Measurements from ENCODE around the gene P3H2.
"Not testable (repeated sequence)": the region's sequence is repeated elsewhere in the genome, so short reads cannot be mapped to it uniquely, and the experiment has no call there.

Gene P3H2

DNA sequence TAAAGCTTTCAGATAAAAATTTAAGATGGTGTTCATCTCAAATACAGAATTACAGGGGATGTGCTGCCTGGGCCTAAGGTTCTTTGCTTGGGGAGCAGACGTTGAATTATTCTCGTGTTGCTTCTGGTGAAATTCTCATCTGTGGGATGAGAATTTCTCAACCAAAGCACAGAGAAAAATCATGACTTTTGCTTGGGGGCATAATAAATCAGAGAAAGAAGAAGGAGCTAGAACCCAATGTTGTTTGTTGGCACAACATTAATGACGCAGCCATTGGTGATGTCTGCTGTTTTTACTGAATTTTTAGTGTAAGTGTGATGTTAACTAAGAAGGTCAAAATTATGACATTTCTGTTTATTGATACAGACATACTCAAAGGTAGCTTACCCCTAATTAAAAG, 35.7 kb downstream of the P3H2 start:
- no peak for DNase-seq (ENCODE audit: low read depth)

DNA sequence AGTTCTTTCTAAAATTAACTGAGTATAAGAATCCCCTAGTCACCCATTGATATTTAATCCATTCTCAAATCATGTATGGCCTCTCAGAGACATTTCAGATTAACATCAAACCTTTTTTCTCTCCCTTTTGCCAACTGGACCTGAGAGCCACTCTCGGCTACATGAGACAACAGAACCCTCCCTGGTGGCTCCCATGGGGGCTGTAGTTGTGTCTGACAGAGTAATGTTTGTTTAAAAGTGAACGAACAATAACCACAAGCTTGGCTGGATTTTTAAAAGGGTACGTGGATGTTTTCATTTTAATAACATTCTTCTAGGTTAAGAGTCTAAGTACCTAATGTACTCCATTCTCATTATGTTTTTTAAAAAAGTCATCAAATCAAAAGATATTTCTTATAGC, 37.1 kb downstream of the P3H2 start:
- no peak for DNase-seq (ENCODE audit: low read depth)

DNA sequence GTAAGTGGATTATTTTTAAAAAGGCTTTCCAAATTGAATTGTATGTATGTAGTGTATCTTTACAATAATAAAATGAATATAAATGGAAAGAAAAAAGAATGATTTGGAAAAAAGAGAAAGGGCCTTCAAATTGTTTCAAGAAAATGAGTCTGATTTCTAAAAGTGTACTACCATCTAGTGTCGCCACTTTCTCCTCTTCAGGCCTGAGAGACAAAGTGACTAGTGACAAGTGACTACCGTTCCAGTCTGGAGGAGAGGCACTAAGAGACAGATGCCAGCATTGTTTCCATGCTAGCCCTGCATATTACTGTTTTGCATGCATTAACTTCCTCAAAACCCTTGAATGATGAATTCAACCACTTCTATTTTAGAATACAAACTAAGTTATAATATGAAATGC, 39.3 kb downstream of the P3H2 start:
- no peak for DNase-seq (ENCODE audit: low read depth)

DNA sequence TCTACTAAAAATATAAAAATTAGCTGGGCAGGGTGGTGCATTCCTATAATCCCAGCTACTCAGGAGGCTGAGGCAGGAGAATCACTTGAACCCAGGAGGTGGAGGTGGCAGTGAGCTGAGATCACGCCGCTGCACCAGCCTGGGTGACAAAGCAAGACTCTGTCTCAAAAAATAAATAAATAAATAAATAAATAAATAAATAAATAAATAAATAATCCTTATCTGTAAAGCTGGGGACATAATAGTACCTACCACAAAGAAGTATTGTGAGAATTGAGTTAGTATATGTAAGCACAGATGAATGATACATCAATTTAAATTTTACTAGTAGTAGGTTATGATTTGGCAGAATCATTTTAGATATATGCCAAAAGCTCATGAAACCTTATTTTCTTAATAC, 41.5 kb downstream of the P3H2 start:
- not testable (repeated sequence) for DNase-seq (ENCODE audit: low read depth)

DNA sequence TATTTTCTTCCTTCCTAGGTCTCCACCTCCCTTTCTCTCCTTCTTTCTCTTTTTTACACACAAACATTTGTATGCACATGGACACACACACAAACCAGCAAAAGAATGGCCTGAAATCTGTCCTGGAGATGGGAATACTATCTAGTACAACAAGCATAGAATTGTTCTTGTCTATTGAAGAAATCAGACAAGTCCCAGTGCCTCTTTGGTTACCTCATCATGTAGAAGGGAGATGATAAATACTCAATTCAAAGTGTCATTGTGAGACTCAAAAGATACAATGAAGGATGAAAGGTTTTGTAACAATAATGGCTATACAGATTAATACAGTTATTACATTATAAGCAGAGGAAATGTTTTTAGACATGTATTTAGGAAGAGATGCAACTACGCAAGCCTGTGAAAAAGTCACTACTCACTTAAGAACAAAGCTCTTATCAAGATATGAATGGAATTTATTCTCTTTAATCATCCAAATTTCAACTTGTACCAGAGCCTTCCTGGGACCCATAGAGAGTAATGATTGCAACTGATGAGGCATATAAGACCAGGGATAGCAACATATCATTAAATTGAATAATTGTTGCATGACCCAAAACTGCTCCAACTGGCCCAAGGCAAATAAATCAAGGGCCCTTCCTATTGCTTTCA, 43.2 kb downstream of the P3H2 start:
- DNase-seq (ENCODE audit: low read depth): no peak

DNA sequence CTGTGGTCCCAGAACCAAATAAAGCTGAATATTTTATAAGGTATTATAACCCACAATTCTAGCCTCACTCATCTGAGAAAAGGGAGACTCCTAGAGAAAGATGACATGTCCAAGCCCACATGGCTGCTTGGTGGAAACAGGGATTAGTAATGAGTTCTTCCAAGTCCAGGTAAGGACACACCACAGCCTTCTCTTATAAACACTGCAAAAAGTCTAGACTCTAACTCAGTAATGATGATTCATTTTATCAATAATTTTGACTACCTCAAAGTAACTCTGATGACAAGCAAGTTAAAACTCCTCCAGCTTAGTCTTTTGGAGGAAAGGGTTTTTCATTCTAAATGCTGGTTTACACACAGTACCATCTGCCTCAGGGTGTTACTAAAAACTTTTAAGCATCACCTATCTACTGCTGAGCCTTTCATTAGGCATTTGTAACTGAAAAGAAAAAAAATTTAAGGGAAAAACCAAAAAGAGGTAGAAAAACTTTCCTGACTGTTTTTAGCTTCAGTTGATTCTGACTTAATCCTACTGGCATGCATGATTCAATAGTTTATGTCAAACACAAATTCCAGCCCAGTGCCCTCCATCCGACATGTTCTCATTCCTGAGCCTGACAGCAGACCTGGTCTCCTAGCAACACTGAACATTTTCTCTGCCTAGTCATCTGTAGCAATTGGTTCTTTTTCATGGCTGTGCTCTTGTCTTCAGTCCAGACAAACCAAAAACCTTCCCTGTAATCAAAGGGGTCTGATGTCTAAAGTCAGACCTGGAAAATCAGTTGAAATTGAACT, 43.9 kb downstream of the P3H2 start:
- no peak for DNase-seq (ENCODE audit: low read depth)

DNA sequence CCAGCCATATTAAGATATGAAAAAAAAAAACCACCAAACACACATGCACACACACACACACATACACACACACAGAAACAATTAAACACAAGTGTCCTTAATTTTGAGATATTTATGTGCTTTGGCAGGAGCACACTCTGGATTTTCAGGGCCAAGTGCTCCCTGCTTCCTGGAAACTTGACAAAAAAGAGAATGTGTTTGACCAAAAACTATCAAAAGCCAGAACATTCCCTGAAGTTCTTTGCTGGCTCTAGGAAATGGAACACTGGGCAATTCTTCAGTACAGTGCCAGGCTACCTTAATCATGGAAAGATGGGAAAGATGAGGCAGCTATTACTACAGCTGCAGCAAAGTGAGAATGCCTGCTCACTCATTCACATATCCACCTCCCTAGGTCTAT, 44.6 kb downstream of the P3H2 start:
- DNase-seq (ENCODE audit: low read depth): no peak

DNA sequence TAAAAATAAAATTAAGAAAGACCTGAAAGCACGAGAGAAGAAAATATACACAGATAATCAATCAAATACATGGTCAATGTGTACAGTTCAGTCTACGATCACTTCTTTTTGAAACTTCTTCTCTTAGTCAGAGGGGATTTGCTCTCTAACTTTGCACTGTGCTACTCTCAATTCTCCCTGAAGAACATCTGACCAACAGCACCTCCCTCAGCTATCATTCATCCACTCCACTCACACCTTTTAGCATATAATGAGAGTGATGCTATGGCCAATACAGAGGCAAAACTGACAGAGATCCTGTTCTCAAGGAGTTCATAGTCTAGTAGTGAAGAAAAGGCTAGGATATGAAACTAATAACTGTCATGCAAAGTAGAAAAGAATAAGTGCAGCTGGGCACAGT, 45.9 kb downstream of the P3H2 start:
- no peak for DNase-seq (ENCODE audit: low read depth)

DNA sequence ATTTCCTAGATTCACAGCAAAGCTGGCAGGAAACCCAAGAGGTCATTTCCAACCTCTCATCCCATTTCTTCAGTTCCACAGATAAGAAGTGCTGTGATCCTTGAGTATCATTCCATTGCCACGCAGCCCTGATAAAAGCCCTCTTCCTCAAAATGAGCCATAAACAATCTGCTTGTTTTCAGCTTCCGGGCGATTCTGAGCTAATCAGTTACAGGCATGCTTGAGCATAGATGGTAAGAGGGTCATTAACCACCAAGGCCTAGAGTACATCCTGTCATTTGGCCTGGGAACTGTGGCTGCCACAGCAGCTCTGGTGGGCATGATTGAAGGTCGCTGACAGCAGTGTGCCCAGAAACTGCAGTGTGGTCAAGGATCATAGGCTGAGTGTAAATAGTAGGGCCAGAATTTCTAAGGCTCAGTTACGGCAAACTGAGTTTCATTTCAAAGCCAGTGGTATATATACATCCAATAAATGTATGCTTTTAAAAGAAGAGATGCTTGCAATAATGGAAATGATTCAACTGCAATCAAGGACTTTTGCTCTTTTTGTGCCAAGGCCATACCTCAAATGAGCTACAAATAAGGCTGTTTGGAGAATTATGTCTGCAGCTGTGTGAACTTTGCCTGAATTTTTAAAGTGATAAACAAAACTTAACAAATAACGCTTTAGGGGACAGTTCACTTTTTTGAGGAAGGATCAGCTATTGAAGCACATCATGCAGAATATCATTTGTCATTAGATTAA, 47.3 kb downstream of the P3H2 start:
- no peak for DNase-seq (ENCODE audit: low read depth)

DNA sequence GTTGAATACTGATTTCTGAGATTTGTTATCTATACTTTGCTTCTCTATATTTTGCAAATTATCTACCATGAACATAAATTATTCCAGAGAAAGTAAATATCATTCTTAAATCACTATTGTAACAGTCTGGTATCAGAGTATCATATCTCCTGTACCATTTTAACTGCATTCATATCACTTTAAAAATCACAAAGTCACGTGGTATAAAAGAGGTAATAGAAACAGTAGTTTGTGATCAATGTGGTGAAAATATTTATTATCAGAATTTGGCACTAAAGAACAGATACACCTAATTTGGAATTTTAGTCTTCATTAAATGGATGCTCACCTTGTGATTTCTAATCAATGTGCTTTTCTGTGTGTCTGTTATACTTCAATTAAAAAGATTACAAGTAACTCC, 47.8 kb downstream of the P3H2 start:
- no peak for DNase-seq (ENCODE audit: low read depth)

DNA sequence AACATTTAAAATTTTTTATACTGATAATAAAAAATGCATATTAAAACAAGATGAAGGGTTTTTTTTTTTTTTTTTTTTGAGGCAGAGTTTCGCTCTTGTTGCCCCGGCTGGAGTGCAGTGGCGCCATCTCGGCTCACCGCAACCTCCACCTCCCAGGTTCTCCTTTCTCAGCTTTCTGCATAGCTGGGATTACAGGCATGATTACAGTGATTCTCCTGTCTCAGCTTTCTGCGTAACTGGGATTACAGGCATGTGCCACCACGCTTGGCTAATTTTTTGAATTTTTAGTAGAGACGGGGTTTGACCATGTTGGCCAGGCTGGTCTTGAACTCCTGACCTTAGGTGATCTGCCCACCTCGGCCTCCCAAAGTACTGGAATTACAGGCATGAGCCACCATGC, 48.8 kb downstream of the P3H2 start:
- DNase-seq (ENCODE audit: low read depth): not testable (repeated sequence)

DNA sequence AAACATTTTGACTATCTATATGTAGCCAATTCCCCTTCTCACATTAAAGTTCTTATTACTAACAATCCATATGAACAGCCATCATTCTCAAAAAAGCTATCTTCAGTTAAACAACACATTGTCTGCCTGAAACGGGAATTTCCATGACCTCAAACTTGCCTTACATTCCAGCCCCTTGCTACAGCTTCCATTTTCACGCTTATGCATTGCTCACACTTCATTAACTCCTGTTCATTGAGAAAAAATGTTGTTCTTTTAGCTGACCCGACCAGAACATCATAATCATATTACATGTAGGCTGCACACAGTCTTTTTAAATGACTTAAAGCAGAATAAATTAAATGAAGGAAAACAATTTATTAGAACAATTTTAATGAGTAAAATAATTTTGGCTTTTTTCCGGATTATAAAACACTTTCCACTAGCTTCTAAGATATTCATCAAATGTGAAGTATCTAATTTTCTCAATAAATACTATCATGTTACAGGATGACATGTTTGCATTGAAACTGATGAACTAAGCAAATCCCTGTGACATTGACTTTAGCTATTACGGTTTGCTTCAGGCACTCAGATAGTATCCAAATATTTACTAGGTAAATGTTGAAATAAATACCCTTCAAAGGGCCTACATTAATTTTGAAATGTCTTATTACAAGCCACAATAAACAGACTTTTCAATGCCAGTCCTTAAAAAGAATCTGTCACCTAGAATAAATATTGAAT, 49.9 kb downstream of the P3H2 start:
- DNase-seq (ENCODE audit: low read depth): no peak

DNA sequence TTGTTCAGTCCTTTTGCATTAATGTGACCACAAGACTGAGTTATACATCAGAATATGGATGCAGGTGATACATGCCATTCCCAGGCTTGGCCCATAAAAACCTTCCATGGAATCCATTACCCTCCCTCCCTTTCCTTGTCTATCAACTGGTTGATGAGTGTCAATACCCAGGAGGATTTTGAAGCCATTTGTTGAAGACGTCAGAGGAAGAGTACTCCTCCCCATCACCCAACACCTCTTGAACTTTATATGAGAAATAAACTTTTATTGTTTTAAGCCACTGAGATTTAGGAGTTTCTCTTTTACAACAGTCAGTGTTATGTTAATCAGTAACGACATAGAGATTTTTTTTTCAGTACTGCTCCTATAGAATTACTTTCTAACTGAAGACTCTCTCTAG, 55.5 kb downstream of the P3H2 start:
- DNase-seq (ENCODE audit: low read depth): no peak

DNA sequence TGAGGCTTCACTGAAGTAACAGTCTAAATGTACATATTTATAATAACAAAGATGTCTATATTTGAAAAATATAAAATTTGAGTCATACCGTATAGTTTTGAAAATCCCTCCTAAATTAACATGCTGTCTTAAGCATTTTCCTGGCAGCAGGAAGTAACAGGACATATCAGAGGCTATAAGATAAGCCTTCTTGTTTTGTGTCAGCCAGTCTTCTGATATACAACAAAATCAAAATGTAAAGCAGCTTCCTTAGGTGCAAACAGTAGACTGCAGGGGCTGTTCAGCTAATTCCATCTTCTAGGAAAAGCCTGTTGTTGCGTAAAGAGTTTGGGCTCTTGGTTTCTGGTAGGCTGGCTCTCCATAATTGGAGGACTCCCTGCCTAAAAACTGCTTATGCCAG, 56.0 kb downstream of the P3H2 start:
- DNase-seq (ENCODE audit: low read depth): no peak

DNA sequence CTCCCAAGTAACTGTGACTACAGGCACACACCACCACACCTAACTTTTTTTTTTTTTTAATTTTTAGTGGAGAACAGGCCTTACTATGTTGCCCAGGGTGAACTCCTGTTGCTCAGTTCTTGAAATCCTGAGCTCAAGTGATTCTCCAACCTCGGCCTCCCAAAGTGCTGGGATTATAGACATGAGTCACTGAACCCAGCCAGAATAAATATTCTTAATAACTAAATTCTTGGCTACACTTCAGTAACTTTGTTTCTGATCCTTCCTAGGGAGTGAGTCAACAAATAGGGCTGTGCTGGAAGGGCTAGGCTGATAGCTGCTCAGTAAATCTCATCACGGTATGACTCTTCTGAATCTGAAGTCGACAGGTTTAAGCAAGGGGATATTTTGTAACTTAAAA, 56.6 kb downstream of the P3H2 start:
- DNase-seq (ENCODE audit: low read depth): no peak

DNA sequence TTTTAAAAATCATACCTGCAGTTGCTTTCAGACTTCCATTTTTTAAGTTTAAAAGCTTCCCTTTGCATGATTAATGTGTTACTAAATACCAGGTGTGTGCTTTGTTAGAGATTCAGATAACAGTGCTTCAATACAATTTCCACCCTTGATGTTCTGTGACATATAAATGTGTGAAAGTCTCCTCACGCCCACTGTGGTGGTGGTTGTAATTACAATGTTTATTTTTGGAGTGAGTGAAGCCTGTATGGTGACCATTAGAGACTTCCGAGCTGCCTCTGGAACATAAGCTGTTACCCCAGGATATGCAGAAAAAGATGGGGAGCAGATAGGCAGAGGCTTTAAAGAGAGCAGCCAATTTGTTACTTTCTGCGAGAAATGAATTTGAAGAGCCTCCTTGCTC, 57.2 kb downstream of the P3H2 start:
- DNase-seq (ENCODE audit: low read depth): no peak

DNA sequence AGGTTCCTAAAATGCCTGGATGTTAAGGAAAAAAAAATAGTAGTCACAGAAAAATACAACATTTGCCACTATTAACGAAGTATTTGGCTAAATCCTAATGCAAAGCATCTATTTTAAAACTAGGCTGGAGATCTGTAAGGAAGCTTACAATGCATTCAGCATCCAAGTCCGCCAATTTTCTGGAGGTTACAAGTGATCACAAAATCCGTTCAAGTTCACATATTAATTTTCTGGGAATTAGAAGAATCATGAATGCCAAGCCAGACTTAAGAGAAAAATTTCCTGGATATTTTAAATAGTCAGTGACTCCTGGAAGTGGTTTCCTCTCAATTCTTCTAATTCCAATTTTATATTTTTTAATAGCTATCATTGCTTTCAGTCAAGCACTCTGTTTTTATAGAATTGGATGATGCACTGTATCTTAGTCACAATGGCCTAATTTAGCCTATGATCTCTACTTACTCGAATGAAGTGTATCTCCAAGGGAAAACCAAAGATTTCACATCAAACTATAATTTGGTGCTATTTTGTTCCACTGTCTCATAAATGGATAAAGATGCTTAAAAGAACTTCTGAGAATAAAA, 60.4 kb downstream of the P3H2 start:
- no peak for DNase-seq (ENCODE audit: low read depth)

DNA sequence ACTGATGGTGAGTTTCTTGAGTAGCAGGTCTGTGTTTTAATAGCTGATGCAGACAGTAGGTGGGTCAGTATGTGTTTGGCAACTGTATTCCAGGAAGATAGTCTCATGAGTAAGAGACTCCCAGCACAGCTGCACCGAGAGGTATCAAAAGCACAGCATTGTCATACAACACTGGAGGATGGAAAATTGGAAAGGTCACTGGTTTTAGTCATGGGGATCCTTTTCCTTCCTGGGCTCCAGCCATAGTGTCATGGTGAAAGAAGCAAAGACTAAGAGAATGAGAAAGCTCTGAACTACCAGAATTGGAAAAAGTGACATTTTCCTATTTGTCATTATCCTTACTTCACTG, 61.5 kb downstream of the P3H2 start:
- no peak for DNase-seq (ENCODE audit: low read depth)

DNA sequence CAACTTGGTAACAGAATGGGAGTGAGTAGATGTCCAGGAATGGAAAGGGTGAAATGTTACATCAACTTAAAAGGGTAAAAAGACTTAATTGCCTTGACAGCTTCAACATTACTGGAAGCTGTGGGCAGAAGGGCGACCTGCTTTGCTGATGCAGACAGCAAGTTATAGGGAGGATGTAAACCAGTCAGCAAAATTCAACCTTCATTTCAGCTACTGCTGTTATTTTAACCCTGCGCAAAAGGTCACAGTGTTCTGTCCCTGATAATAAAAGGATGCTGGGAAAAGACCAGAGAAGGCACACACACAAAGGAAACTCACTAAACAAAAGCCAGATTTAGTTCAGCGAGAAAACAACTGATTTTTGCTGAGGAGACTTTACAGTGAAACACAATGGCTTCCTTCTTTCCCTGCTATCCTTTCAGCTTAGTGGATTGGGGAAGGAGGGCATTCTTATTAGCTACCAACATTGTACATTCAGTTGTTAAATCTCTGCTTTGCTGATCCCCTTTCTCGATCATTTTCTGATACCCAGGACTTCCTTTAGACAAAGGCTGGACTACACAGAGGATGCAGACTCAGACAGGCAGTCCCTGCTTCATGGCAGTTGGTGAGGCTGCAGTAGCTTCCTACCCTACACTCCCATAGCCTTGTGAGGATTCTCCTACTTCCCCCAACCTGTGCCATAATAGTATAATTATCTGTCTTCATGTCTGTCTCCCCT, 62.0 kb downstream of the P3H2 start:
- no peak for DNase-seq (ENCODE audit: low read depth)

DNA sequence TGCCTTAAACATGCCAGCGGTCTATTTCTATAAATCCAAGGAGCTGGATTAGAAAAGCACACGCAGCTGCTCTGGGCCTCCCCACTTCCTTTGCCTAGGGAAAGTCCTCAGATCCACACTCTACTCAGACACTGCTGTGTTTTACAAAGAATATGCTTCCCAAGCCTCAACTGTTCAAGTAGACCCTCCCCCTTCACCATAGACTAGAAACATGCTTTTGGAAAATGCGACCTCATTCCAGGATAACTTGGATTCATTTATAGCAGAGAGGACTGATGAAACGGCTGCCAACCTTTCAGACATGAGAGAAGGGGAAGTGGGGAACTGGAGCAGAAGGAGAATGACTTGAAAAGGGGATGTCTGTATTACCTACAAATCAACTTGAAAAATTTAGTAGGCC, 64.0 kb downstream of the P3H2 start:
- DNase-seq (ENCODE audit: low read depth): no peak

DNA sequence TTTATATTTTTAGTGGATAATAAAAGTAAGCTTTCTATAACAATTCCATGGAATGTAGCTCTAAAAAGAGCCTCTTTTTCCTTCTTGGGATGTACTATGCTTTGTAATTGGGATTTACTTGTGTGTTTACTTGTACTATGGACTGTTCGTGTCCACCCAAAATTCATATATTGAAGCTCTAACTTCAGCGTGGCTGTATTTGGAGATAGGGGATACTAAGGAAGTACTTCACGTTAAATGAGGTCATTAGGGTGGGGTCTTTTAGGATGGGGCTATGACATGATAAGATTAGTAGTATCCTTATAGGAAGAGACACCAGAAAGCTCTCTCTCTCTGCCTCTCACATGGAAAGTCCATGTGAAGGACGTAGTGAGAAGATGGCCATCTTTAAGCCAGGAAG, 64.9 kb downstream of the P3H2 start:
- DNase-seq (ENCODE audit: low read depth): no peak

All from CMK (cell line).